ENCODE results near the gene FILIP1L. TPM values are rescaled to one million over a fixed set of nuclear protein-coding genes. Genes with fewer than 3 reads are reported as not detected.

FILIP1L gene
- total RNA-seq, 2 experiments from 2014 or later = 1.5 to 1.7 TPM

GRCh38 chr3:100039075-100039474 is 75.2 kb downstream of the FILIP1L start:
- ATAC-seq (no peak), DNase-seq (no peak)
- CTCF ChIA-PET = interaction anchor here (1.7 kb wide), 1 partner anchor 215 kb away, joined by 6 read pairs; no protein-coding TSS in a partner anchor
- Mint-ChIP-seq H3K27ac (no peak overlapping the region), H3K4me3 (no peak overlapping the region), H3K9me3 (ENCODE audit: insufficient read depth) (no peaks in the 10 kb centered on the region), H3K36me3 (ENCODE audit: low read depth) (no peaks in the 10 kb centered on the region), H3K4me1 (ENCODE audit: low read depth) (no peaks in the 10 kb centered on the region), H3K27me3 (ENCODE audit: low read depth) (no peaks in the 10 kb centered on the region)
- POLR2A ChIA-PET = no interaction called here

GRCh38 chr3:100033903-100034471 is 80.3 kb downstream of the FILIP1L start:
- no peak for ATAC-seq
- no peak overlapping the region for H3K4me3 Mint-ChIP-seq
- H3K27me3 Mint-ChIP-seq (ENCODE audit: low read depth) = no peaks in the 10 kb centered on the region
- no peaks in the 10 kb centered on the region for H3K9me3 Mint-ChIP-seq (ENCODE audit: insufficient read depth)
- H3K4me1 Mint-ChIP-seq (ENCODE audit: low read depth) = peaks cover 6% of the 10 kb centered on the region
- POLR2A ChIA-PET = no interaction called here
- no peak overlapping the region for H3K27ac Mint-ChIP-seq
- DNase-seq = no peak
- H3K36me3 Mint-ChIP-seq (ENCODE audit: low read depth) = no peaks in the 10 kb centered on the region
- CTCF ChIA-PET = no interaction called here

- POLR2A ChIA-PET = no interaction called here
- no peak overlapping the region for H3K27ac Mint-ChIP-seq
- H3K27me3 Mint-ChIP-seq (ENCODE audit: low read depth) = no peaks in the 10 kb centered on the region
- DNase-seq (no peak), ATAC-seq (no peak)
- H3K9me3 Mint-ChIP-seq (ENCODE audit: insufficient read depth) = no peaks in the 10 kb centered on the region
- H3K4me1 Mint-ChIP-seq (ENCODE audit: low read depth) = peaks cover 6% of the 10 kb centered on the region
- CTCF ChIA-PET = interaction anchor here (1.5 kb wide), 1 partner anchor 16 kb away, joined by 3 read pairs; no protein-coding TSS in a partner anchor
- H3K4me3 Mint-ChIP-seq = no peak overlapping the region
- H3K36me3 Mint-ChIP-seq (ENCODE audit: low read depth) = no peaks in the 10 kb centered on the region
Observed at GRCh38 chr3:100033184-100033583, 81.1 kb downstream of the FILIP1L start.

GRCh38 chr3:100032243-100032642 is 82.1 kb downstream of the FILIP1L start:
- Mint-ChIP-seq H3K9me3 (ENCODE audit: insufficient read depth) (no peaks in the 10 kb centered on the region), H3K27me3 (ENCODE audit: low read depth) (no peaks in the 10 kb centered on the region), H3K4me1 (ENCODE audit: low read depth) (peaks cover 6% of the 10 kb centered on the region), H3K36me3 (ENCODE audit: low read depth) (no peaks in the 10 kb centered on the region), H3K4me3 (no peak overlapping the region), H3K27ac (no peak overlapping the region)
- CTCF ChIA-PET = interaction anchor here (0.7 to 1.5 kb wide), 3 partner anchors 17 to 224 kb away, joined by 3 read pairs; no protein-coding TSS in a partner anchor
- POLR2A ChIA-PET = interaction anchor here (1.3 kb wide), 1 partner anchor 12 kb away, joined by 3 read pairs; no protein-coding TSS in a partner anchor
- ATAC-seq = no peak
- no peak for DNase-seq

GRCh38 chr3:100030914-100031425 is 83.3 kb downstream of the FILIP1L start:
- H3K4me1 Mint-ChIP-seq (ENCODE audit: low read depth) = peaks cover 6% of the 10 kb centered on the region
- ChIA-PET CTCF (no interaction called here), POLR2A (interaction anchor here (1.3 kb wide), 1 partner anchor 13 kb away, joined by 3 read pairs; no protein-coding TSS in a partner anchor)
- ATAC-seq (no peak), DNase-seq (no peak)
- H3K9me3 Mint-ChIP-seq (ENCODE audit: insufficient read depth) = no peaks in the 10 kb centered on the region
- H3K27me3 Mint-ChIP-seq (ENCODE audit: low read depth) = no peaks in the 10 kb centered on the region
- H3K4me3 Mint-ChIP-seq = no peak overlapping the region
- H3K27ac Mint-ChIP-seq = no peak overlapping the region
- no peaks in the 10 kb centered on the region for H3K36me3 Mint-ChIP-seq (ENCODE audit: low read depth)

GRCh38 chr3:100030346-100030745 is 84.0 kb downstream of the FILIP1L start:
- POLR2A ChIA-PET = no interaction called here
- H3K36me3 Mint-ChIP-seq (ENCODE audit: low read depth) = no peaks in the 10 kb centered on the region
- CTCF ChIA-PET = interaction anchor here (0.9 to 1.4 kb wide), 4 partner anchors 17 to 224 kb away, joined by 3 to 4 read pairs (median 3); no protein-coding TSS in a partner anchor
- no peak overlapping the region for H3K27ac Mint-ChIP-seq
- DNase-seq (no peak), ATAC-seq (no peak)
- H3K27me3 Mint-ChIP-seq (ENCODE audit: low read depth) = no peaks in the 10 kb centered on the region
- H3K4me3 Mint-ChIP-seq = no peak overlapping the region
- H3K9me3 Mint-ChIP-seq (ENCODE audit: insufficient read depth) = no peaks in the 10 kb centered on the region
- peaks cover 6% of the 10 kb centered on the region for H3K4me1 Mint-ChIP-seq (ENCODE audit: low read depth)

- H3K9me3 Mint-ChIP-seq (ENCODE audit: insufficient read depth) = no peaks in the 10 kb centered on the region
- POLR2A ChIA-PET = no interaction called here
- H3K27ac Mint-ChIP-seq = no peak overlapping the region
- no peaks in the 10 kb centered on the region for H3K27me3 Mint-ChIP-seq (ENCODE audit: low read depth)
- CTCF ChIA-PET = interaction anchor here (0.6 to 1.4 kb wide), 5 partner anchors 18 to 224 kb away, joined by 3 to 4 read pairs (median 3); no protein-coding TSS in a partner anchor
- no peak for DNase-seq
- H3K36me3 Mint-ChIP-seq (ENCODE audit: low read depth) = no peaks in the 10 kb centered on the region
- ATAC-seq = no peak
- H3K4me1 Mint-ChIP-seq (ENCODE audit: low read depth) = peaks cover 6% of the 10 kb centered on the region
- no peak overlapping the region for H3K4me3 Mint-ChIP-seq
Observed at GRCh38 chr3:100029689-100030088, 84.6 kb downstream of the FILIP1L start.

GRCh38 chr3:100029052-100029451 is 85.2 kb downstream of the FILIP1L start:
- H3K9me3 Mint-ChIP-seq (ENCODE audit: insufficient read depth) = no peaks in the 10 kb centered on the region
- no peaks in the 10 kb centered on the region for H3K36me3 Mint-ChIP-seq (ENCODE audit: low read depth)
- ChIA-PET CTCF (interaction anchor here (0.6 to 1.2 kb wide), 3 partner anchors 103 to 225 kb away, joined by 3 read pairs; no protein-coding TSS in a partner anchor), POLR2A (no interaction called here)
- DNase-seq (no peak), ATAC-seq (no peak)
- H3K4me3 Mint-ChIP-seq = no peak overlapping the region
- H3K27me3 Mint-ChIP-seq (ENCODE audit: low read depth) = no peaks in the 10 kb centered on the region
- peaks cover 6% of the 10 kb centered on the region for H3K4me1 Mint-ChIP-seq (ENCODE audit: low read depth)
- no peak overlapping the region for H3K27ac Mint-ChIP-seq

- Mint-ChIP-seq H3K4me3 (no peak overlapping the region), H3K4me1 (ENCODE audit: low read depth) (peaks cover 6% of the 10 kb centered on the region), H3K36me3 (ENCODE audit: low read depth) (no peaks in the 10 kb centered on the region), H3K27me3 (ENCODE audit: low read depth) (no peaks in the 10 kb centered on the region), H3K27ac (no peak overlapping the region), H3K9me3 (ENCODE audit: insufficient read depth) (no peaks in the 10 kb centered on the region)
- POLR2A ChIA-PET = no interaction called here
- CTCF ChIA-PET = interaction anchor here (2.1 kb wide), 1 partner anchor 63 kb away, joined by 5 read pairs; no protein-coding TSS in a partner anchor
- DNase-seq (no peak), ATAC-seq (no peak)
Observed at GRCh38 chr3:100027321-100027720, 87.0 kb downstream of the FILIP1L start.

GRCh38 chr3:100024520-100025303 is 89.6 kb downstream of the FILIP1L start:
- ChIA-PET CTCF (no interaction called here), POLR2A (no interaction called here)
- DNase-seq = no peak
- Mint-ChIP-seq H3K9me3 (ENCODE audit: insufficient read depth) (no peaks in the 10 kb centered on the region), H3K4me3 (no peak overlapping the region), H3K4me1 (ENCODE audit: low read depth) (no peaks in the 10 kb centered on the region), H3K27me3 (ENCODE audit: low read depth) (no peaks in the 10 kb centered on the region), H3K27ac (no peak overlapping the region), H3K36me3 (ENCODE audit: low read depth) (no peaks in the 10 kb centered on the region)
- ATAC-seq = no peak

- Mint-ChIP-seq H3K36me3 (ENCODE audit: low read depth) (no peaks in the 10 kb centered on the region), H3K27me3 (ENCODE audit: low read depth) (no peaks in the 10 kb centered on the region), H3K4me3 (no peak overlapping the region), H3K4me1 (ENCODE audit: low read depth) (peaks cover 2% of the 10 kb centered on the region), H3K9me3 (ENCODE audit: insufficient read depth) (no peaks in the 10 kb centered on the region), H3K27ac (no peak overlapping the region)
- no peak for DNase-seq
- no peak for ATAC-seq
- POLR2A ChIA-PET = no interaction called here
- CTCF ChIA-PET = no interaction called here
Observed at GRCh38 chr3:100023595-100023994, 90.7 kb downstream of the FILIP1L start.

- Mint-ChIP-seq H3K27ac (no peak overlapping the region), H3K36me3 (ENCODE audit: low read depth) (no peaks in the 10 kb centered on the region), H3K27me3 (ENCODE audit: low read depth) (no peaks in the 10 kb centered on the region), H3K9me3 (ENCODE audit: insufficient read depth) (no peaks in the 10 kb centered on the region), H3K4me3 (no peak overlapping the region), H3K4me1 (ENCODE audit: low read depth) (peaks cover 2% of the 10 kb centered on the region)
- POLR2A ChIA-PET = no interaction called here
- DNase-seq (no peak), ATAC-seq (no peak)
- CTCF ChIA-PET = no interaction called here
Observed at GRCh38 chr3:100023150-100023549, 91.2 kb downstream of the FILIP1L start.
